ENCODE measurements around the gene PHTF2. TPM values are rescaled to one million over a fixed set of nuclear protein-coding genes. Genes with fewer than 3 reads are reported as not detected.
A peak's percentile ranks its signal among the peaks of the same experiment; 100 is the strongest.
"Not testable (repeated sequence)": the region's sequence is repeated elsewhere in the genome, so short reads cannot be mapped to it uniquely, and the experiment has no call there.

PHTF2 gene
- total RNA-seq, 1 experiment from 2014 or later: 41.3 TPM

GRCh38 chr7:77989981-77990566 is 191.5 kb downstream of the PHTF2 start:
- DNase-seq (ENCODE audit: low read depth): peak; percentile 14

GRCh38 chr7:77991656-77992055 is 193.1 kb downstream of the PHTF2 start:
- no peak for DNase-seq (ENCODE audit: low read depth)

- DNase-seq (ENCODE audit: low read depth): no peak
Measured at GRCh38 chr7:77993838-77994237, 195.3 kb downstream of the PHTF2 start.

- DNase-seq (ENCODE audit: low read depth): no peak
Measured at GRCh38 chr7:77995717-77996116, 197.1 kb downstream of the PHTF2 start.

- not testable (repeated sequence) for DNase-seq (ENCODE audit: low read depth)
Measured at GRCh38 chr7:77999168-77999567, 200.6 kb downstream of the PHTF2 start.

- DNase-seq (ENCODE audit: low read depth): no peak
Measured at GRCh38 chr7:78002021-78002420, 203.4 kb downstream of the PHTF2 start.

GRCh38 chr7:78002715-78003114 is 204.1 kb downstream of the PHTF2 start:
- DNase-seq (ENCODE audit: low read depth): no peak

GRCh38 chr7:78006063-78006755 is 207.6 kb downstream of the PHTF2 start:
- no peak for DNase-seq (ENCODE audit: low read depth)

Other genes with a start within 250 kb of the PHTF2 start
- gene RSBN1L, start 102.3 kb upstream of the PHTF2 start, total RNA-seq (2014; rRNA removed; shearing (Covaris generic)): 14.5 and 19.8 TPM in 2 replicates
- 48.2 and 54.1 TPM in 2 replicates for gene TMEM60, start 339 bp upstream of the PHTF2 start, total RNA-seq (2014; rRNA removed; shearing (Covaris generic))